Measurements from ENCODE around the gene NDUFS3. TPM values are rescaled to one million over a fixed set of nuclear protein-coding genes. Genes with fewer than 3 reads are reported as not detected.

NDUFS3 gene
- 37.5 and 41.7 TPM in 2 replicates for total RNA-seq

GRCh38 chr11:47578524-47579494 is at the start of gene NDUFS3, which contains the start of gene KBTBD4:
NDUFS3 (plus strand) TSS chr11:47579074; CDS start chr11:47579092, 18 bp downstream.
KBTBD4 (minus strand) TSS chr11:47578970; CDS start chr11:47578951, 19 bp downstream.

GRCh38 chr11:47552566-47553405 is 26.1 kb upstream of the NDUFS3 start, which contains the start of gene CELF1:
CELF1 (minus strand) TSS chr11:47553132; CDS start chr11:47499523, 53,609 bp downstream.

GRCh38 chr11:47565340-47566148 is 13.3 kb upstream of the NDUFS3 start, which contains the start of gene PTPMT1:
PTPMT1 (plus strand) TSS chr11:47565599; CDS start chr11:47565623, 24 bp downstream.

GRCh38 chr11:47586098-47586855 is 7.4 kb downstream of the NDUFS3 start, which contains the start of gene FAM180B:
FAM180B (plus strand) TSS chr11:47586678; CDS start chr11:47586769, 91 bp downstream.

GRCh38 chr11:47593934-47594855 is 15.3 kb downstream of the NDUFS3 start, which contains the start of gene C1QTNF4:
C1QTNF4 (minus strand) TSS chr11:47594411; CDS start chr11:47590810, 3,601 bp downstream.

Other genes with a start within 250 kb of the NDUFS3 start
- gene MYBPC3, start 226.4 kb upstream of the NDUFS3 start, total RNA-seq = not detected in 2 replicates
- not detected in 2 replicates for gene SPI1, start 200.5 kb upstream of the NDUFS3 start, total RNA-seq
- gene SLC39A13, start 170.5 kb upstream of the NDUFS3 start, total RNA-seq = 106 and 128 TPM in 2 replicates
- 86.9 and 104 TPM in 2 replicates for gene PSMC3, start 152.6 kb upstream of the NDUFS3 start, total RNA-seq
- 0.07 and 0.40 TPM in 2 replicates for gene RAPSN, start 129.9 kb upstream of the NDUFS3 start, total RNA-seq
- 95.1 and 97.9 TPM in 2 replicates for gene CELF1, start 25.9 kb upstream of the NDUFS3 start, total RNA-seq
- 52.7 and 62.2 TPM in 2 replicates for gene PTPMT1, start 13.5 kb upstream of the NDUFS3 start, total RNA-seq
- 18.4 and 21.8 TPM in 2 replicates for gene KBTBD4, start 104 bp upstream of the NDUFS3 start, total RNA-seq
- gene FAM180B, start 7.6 kb downstream of the NDUFS3 start, total RNA-seq = not detected in 2 replicates
- gene C1QTNF4, start 15.3 kb downstream of the NDUFS3 start, total RNA-seq = 0.07 and 0.17 TPM in 2 replicates
- gene MTCH2, start 63.5 kb downstream of the NDUFS3 start, total RNA-seq = 63.1 and 79.9 TPM in 2 replicates
- gene AGBL2, start 136.3 kb downstream of the NDUFS3 start, total RNA-seq = 1.1 and 1.8 TPM in 2 replicates
- gene FNBP4, start 188.3 kb downstream of the NDUFS3 start, total RNA-seq = 39.7 and 54.6 TPM in 2 replicates